Neuron (in vitro differentiated cells): ENCODE measurements around the gene ITGAX.

Experiments
- H2AFZ ChIP-seq: one replicate; pipeline ENCODE4 v1.6.1; 2013; ENCODE audit warnings: low read depth, mild to moderate bottlenecking, inconsistent platforms, low read length, moderate library complexity
- H3K27me3 ChIP-seq: one replicate; pipeline ENCODE4 v1.6.1; 2013; ENCODE audit warnings: low read length; ENCODE audit not compliant: insufficient read depth
- H3K36me3 ChIP-seq: one replicate; pipeline ENCODE4 v1.6.1; 2013; ENCODE audit warnings: low read length; ENCODE audit not compliant: insufficient read depth
- H3K4me1 ChIP-seq: one replicate; pipeline ENCODE4 v1.6.1; 2013; ENCODE audit warnings: low read length; ENCODE audit not compliant: insufficient read depth
- H3K4me3 ChIP-seq: 2 replicates; pipeline ENCODE4 v1.5.1; 2013; ENCODE audit warnings: mild to moderate bottlenecking, low read length, moderate library complexity
- H3K9me3 ChIP-seq: one replicate; pipeline ENCODE4 v1.6.1; 2013; ENCODE audit warnings: low read length

ITGAX gene

DNA sequence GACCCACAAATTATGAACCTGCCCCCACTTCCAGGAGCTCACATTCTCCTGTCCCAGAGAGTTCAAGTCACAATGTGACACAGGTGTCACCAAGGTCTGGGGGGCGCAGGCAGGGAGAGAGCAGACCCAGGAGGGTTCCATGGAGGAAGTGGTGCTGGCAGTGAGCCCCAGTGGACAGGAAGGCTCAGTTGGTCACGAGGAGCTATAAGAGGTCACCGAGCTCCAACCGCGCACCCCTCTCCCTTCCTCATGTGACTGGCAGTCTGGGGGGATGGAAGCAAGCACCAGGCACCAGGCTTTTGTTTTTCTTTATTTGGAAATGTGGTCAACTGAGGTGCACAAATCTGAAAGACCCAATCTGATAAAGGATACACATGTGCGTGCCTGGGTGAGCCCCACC, 40.7 kb downstream of the ITGAX start:
- Histone ChIP-seq H3K36me3 (no peaks in the 10 kb centered on the region), H2AFZ (no peak overlapping the region), H3K4me1 (no peaks in the 10 kb centered on the region), H3K27me3 (peaks cover 4% of the 10 kb centered on the region), H3K4me3 (no peak overlapping the region), H3K9me3 (no peaks in the 10 kb centered on the region)

DNA sequence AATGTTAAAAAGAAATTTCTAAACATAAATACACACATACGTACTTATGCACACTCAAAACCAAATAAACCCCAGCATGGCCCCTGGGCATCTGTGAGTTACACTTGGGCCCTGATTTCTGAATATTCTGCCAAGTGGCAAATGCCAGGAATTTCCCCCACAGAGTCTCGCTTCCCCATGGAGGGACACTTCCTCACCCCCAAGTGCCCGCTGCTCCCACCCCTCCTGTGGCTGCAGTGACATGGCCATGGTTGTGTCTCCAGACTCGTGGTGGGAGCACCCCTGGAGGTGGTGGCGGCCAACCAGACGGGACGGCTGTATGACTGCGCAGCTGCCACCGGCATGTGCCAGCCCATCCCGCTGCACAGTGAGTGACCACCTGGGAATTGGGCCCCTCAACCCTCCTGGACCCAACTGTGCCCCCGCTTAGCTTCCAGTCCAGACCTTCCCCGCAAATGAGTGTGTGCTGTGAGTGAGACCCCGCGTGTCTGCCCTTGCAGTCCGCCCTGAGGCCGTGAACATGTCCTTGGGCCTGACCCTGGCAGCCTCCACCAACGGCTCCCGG, 42.2 kb downstream of the ITGAX start:
- no peaks in the 10 kb centered on the region for H3K36me3 ChIP-seq
- H3K4me3 ChIP-seq = no peak overlapping the region
- H3K9me3 ChIP-seq = no peaks in the 10 kb centered on the region
- no peak overlapping the region for H2AFZ ChIP-seq
- H3K27me3 ChIP-seq = peaks cover 4% of the 10 kb centered on the region
- H3K4me1 ChIP-seq = no peaks in the 10 kb centered on the region

DNA sequence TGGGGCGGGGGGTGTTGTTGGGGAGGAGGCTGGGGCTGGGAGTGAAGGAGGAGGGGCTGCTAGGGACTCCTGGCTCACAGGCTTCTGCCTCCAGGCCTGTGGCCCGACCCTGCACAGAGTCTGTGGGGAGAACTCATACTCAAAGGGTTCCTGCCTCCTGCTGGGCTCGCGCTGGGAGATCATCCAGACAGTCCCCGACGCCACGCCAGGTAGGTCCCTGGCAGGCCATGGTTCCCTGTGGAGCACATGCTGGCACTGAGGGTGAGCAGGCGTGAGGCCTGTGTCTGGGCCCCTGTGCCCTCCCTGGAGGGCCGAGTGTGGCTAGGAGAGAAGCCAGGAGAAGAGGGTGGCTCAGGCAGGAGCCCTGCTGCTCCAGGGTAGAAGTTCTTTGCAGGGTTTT, 42.7 kb downstream of the ITGAX start:
- peaks cover 4% of the 10 kb centered on the region for H3K27me3 ChIP-seq
- no peaks in the 10 kb centered on the region for H3K4me1 ChIP-seq
- H2AFZ ChIP-seq = no peak overlapping the region
- no peak overlapping the region for H3K4me3 ChIP-seq
- H3K9me3 ChIP-seq = no peaks in the 10 kb centered on the region
- H3K36me3 ChIP-seq = no peaks in the 10 kb centered on the region

DNA sequence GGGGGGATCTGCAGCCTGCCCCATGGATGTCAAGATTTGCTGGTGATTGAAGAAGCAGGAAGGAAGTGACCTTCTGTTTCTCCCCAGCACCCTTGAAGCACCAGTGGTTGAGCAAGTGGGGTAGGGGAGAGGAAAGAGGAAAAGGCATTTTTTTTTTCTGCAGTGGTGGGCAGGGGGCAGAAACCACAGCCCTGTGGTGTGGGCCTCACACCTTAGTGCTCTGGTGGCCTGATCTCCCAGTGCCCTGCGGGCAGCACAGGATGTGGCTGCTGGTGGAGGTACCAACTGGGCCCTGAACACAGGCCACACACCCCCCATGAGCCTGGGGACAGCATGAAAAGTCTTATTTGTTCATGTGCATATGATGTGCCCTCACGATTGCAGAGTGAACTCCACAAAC, 45.2 kb downstream of the ITGAX start:
- Histone ChIP-seq H3K36me3 (no peaks in the 10 kb centered on the region), H3K4me3 (no peak overlapping the region), H3K9me3 (no peaks in the 10 kb centered on the region), H3K27me3 (peaks cover 4% of the 10 kb centered on the region), H2AFZ (no peak overlapping the region), H3K4me1 (no peaks in the 10 kb centered on the region)

DNA sequence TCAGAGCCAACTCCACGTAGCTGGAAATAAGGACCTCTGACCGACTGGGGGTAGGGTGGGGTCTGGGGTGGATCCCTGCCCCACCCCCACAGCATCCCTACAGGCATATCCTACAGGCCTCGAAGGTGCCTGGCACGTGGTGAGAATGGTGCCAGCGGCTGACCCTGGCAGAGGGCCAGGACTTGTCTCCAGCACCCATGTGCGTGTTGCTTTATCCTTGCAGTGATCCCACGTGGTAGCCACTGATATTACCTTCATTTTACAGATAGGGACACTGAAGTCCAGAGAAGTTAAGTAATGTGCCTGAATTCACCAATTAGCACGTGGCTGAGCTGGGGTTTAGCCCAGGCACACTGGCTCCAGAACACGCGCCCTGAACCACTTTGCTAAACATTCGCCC, 46.5 kb downstream of the ITGAX start:
- Histone ChIP-seq H3K9me3 (no peaks in the 10 kb centered on the region), H3K27me3 (peaks cover 3% of the 10 kb centered on the region), H3K36me3 (no peaks in the 10 kb centered on the region), H2AFZ (no peak overlapping the region), H3K4me3 (no peak overlapping the region), H3K4me1 (no peaks in the 10 kb centered on the region)

DNA sequence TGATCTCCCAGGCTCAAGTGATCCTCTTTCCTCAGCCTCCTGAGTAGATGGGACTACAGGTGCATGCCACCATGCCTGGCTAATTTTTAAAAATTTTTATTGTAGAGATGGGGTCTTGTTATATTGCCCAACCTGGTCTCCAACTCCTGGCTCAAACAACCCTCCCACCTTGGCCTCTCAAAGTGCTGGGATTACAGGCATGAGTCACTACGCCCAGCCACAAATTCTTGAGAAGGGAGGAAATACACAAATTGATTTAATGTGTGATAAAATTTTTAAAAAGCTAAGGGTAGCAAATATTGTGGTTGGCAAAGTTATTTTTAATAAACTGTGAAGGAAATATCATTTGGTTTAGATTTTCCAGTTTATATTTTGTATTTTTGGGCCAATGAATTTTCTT, 47.7 kb downstream of the ITGAX start:
- H3K9me3 ChIP-seq = no peaks in the 10 kb centered on the region
- H3K4me3 ChIP-seq = no peak overlapping the region
- H3K36me3 ChIP-seq = no peaks in the 10 kb centered on the region
- no peak overlapping the region for H2AFZ ChIP-seq
- no peaks in the 10 kb centered on the region for H3K4me1 ChIP-seq
- H3K27me3 ChIP-seq = peaks cover 3% of the 10 kb centered on the region

DNA sequence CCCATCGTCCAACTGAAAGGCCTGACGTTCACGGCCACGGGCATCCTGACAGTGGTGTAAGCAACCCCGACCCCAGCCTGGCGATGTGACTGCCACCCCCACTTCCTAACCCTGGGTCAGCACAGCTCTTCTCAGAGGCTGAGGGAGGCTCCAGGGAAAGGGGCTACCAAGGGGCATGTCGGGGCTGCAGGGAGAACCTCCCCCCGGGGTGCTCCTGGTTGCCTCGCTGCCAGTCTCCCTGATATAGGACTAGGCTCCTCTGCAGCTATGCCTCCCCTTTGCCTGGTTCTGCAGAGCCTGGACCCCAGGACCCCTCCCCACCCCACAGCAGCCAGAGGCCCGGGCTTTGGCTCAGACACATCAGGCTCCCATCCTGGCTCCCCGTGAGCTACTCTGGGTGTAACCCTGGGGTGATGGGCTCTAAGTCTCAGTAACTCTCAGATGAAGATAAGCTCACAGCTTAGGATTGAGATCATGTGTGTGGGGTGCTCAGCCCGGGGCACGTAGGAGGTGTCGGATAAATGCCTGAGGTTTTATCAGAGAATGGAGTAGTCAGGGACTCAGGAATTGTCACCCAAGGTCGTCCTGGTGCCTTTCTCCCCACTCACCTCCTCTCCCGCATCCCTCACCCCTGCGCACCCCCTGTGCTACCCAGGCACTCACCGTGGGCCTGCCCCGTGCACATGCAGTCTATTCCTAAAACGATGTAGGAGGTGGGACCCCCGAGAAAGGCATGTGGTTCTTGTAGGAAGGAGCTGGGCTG, 48.8 kb downstream of the ITGAX start:
- no peaks in the 10 kb centered on the region for H3K9me3 ChIP-seq
- H3K4me1 ChIP-seq = no peaks in the 10 kb centered on the region
- no peaks in the 10 kb centered on the region for H3K36me3 ChIP-seq
- H3K27me3 ChIP-seq = peaks cover 3% of the 10 kb centered on the region
- H3K4me3 ChIP-seq = no peak overlapping the region
- no peak overlapping the region for H2AFZ ChIP-seq

DNA sequence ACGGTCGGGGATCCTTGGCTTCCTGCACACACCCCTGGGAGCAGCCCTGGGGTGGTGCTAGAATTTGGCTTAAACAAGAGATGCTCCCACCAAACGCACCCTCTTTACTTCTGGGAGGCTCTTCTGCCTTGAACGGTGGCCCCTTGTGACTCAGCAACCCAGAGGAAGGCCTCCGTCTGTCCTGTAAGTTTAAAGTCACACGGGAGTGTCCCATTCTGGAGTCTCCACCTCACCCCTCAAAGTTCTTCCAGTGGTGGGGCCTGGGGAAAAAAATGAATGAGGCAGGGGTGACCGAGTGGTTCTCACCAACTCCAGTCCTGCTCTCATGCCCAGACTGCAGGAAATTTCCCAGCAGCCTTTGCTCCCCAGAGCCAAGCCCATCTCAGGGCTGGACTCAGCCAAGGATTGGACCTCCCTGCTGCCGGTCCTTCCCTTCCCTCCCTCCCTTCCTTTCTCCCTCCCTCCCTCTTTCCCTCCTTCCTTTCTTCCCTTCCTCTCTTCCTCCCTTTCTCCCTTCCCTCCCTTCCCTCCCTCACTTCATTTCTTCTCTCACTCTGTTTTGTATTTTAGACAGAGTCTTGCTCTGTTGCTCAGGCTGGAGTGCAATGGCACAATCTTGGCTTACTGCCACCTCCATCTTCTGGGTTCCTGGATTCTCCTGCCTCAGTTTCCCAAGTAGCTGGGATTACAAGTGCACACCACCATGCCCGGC, 49.5 kb downstream of the ITGAX start:
- H3K4me3 ChIP-seq = no peak overlapping the region
- H3K9me3 ChIP-seq = no peaks in the 10 kb centered on the region
- H3K4me1 ChIP-seq = no peaks in the 10 kb centered on the region
- H3K36me3 ChIP-seq = no peaks in the 10 kb centered on the region
- no peak overlapping the region for H2AFZ ChIP-seq
- peaks cover 3% of the 10 kb centered on the region for H3K27me3 ChIP-seq

DNA sequence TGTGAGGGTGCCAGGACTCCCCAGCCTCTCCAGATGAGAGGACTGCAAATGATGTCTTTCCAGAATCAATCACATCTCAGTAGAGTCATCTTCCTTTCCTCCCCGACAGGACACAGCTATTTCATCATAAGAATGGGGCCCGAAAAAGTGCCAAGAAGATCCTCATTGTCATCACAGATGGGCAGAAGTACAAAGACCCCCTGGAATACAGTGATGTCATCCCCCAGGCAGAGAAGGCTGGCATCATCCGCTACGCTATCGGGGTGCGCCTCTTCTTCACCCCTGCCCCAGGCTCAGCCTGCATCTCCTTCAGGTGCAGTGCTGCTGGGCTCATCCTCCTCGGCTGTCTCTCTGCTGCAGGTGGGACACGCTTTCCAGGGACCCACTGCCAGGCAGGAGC, 52.4 kb downstream of the ITGAX start:
- Histone ChIP-seq H2AFZ (no peak overlapping the region), H3K36me3 (no peaks in the 10 kb centered on the region), H3K9me3 (no peaks in the 10 kb centered on the region), H3K27me3 (peaks cover 4% of the 10 kb centered on the region), H3K4me3 (no peak overlapping the region), H3K4me1 (peaks cover 5% of the 10 kb centered on the region)

DNA sequence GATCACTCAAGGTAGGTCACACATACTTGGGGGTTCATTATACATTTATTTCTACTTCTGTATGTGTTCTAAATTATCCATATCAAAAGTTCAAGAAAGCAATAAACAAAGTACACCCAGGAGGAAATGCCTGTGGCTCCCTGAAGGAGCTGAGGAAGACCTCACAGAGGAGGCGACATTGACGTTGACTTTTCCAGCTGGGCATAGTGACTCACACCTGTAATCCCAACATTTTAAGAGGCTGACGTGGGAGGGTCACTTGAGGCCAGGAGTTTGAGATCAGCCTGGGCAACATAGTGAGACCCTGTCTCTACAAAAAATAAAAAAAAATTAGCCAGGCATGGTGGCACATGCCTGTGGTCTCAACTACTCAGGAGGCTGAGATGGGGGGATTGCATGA, 54.5 kb downstream of the ITGAX start:
- Histone ChIP-seq H3K27me3 (peaks cover 4% of the 10 kb centered on the region), H3K9me3 (no peaks in the 10 kb centered on the region), H2AFZ (no peak overlapping the region), H3K36me3 (no peaks in the 10 kb centered on the region), H3K4me1 (peaks cover 5% of the 10 kb centered on the region), H3K4me3 (no peak overlapping the region)

DNA sequence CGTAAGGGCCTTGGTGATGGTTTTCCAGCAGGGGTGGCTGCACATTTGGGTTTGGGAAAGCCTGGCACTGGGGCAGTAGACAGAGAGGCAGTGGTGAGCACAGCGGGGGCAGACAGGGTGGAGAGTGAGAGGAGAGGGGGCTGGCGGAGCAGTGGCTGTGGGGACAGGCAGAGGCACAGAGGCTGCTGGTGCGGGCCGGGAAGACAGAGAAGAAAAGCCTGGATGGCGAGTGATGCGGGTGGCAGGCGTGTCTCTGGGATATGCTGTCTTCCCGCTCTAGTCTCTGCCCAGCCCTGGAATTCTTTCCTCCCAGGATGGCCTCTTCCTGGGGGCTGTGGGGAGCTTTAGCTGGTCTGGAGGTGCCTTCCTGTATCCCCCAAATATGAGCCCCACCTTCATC, 55.1 kb downstream of the ITGAX start:
- Histone ChIP-seq H3K36me3 (no peaks in the 10 kb centered on the region), H3K27me3 (peaks cover 5% of the 10 kb centered on the region), H2AFZ (no peak overlapping the region), H3K9me3 (no peaks in the 10 kb centered on the region), H3K4me1 (peaks cover 5% of the 10 kb centered on the region), H3K4me3 (no peak overlapping the region)

DNA sequence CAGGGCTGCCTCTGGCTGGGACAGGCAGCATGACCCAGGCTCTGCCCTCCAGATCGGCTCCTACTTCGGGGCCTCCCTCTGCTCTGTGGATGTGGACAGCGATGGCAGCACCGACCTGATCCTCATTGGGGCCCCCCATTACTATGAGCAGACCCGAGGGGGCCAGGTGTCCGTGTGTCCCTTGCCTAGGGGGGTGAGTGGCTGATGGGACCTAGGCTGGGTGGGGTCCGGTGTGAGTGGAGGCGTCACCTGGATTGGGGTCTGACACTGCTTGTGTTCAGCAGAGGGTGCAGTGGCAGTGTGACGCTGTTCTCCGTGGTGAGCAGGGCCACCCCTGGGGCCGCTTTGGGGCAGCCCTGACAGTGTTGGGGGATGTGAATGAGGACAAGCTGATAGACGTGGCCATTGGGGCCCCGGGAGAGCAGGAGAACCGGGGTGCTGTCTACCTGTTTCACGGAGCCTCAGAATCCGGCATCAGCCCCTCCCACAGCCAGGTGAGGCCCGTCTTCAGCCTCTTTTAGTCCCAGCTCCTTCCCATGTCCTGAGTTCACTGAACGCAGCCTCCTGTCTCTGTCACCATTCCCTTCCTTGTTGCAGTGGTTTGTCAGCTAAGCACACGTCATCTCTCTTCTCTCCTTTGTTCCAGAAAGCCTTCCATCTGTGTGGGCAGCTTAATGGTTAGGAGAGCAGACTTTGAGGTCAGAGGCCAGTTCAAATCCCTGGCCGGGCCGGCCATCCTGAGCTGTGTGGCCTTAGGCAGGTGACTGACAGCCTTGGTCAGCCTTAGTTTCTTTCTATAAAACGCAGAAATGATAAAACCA, 56.3 kb downstream of the ITGAX start:
- Histone ChIP-seq H3K4me1 (peaks cover 5% of the 10 kb centered on the region), H3K36me3 (no peaks in the 10 kb centered on the region), H2AFZ (no peak overlapping the region)

DNA sequence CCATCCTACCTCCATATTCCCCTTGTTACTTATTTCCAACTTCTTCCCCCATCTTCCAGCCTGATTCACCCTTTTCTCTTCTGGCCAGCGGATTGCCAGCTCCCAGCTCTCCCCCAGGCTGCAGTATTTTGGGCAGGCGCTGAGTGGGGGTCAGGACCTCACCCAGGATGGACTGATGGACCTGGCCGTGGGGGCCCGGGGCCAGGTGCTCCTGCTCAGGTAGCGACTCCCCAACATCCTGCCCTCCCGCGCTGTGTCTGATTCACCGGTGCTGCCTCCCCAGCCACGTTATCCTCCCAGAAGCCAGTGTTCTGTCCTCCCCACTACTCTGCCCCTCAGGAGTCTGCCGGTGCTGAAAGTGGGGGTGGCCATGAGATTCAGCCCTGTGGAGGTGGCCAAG, 57.8 kb downstream of the ITGAX start:
- H3K36me3 ChIP-seq = no peaks in the 10 kb centered on the region
- no peak overlapping the region for H2AFZ ChIP-seq
- no peaks in the 10 kb centered on the region for H3K9me3 ChIP-seq
- no peak overlapping the region for H3K4me3 ChIP-seq
- H3K4me1 ChIP-seq = peaks cover 5% of the 10 kb centered on the region
- H3K27me3 ChIP-seq = peaks cover 8% of the 10 kb centered on the region

More for the DNA sequence above, 56.3 kb downstream of the ITGAX start:
- peaks cover 8% of the 10 kb centered on the region for H3K27me3 ChIP-seq
- no peak overlapping the region for H3K4me3 ChIP-seq
- H3K9me3 ChIP-seq = no peaks in the 10 kb centered on the region
